GM23248 (cell line): ENCODE data around the gene HASPIN.

ENCODE experiments used
- EZH2 ChIP-seq: fragments of 200-600 bp; sonication (generic); IDR thresholded peaks from 2 replicates; pipeline ENCODE4 v1.6.1; 2018; ENCODE audit warnings: antibody characterized with exemption, mild to moderate bottlenecking; ENCODE audit not compliant: insufficient read depth, poor library complexity, severe bottlenecking
- EZH2phosphoT487 ChIP-seq: fragments of 200-600 bp; sonication (generic); IDR thresholded peaks from 2 replicates; pipeline ENCODE4 v1.6.1; 2018; ENCODE audit warnings: antibody characterized with exemption, moderate library complexity, mild to moderate bottlenecking, low read depth; ENCODE audit not compliant: insufficient read depth

GRCh38 chr17:3763777-3764170 is 40.1 kb downstream of the HASPIN start:
- TF ChIP-seq EZH2 (no peak), EZH2phosphoT487 (no peak)
